ENCODE data around the gene COL24A1.
"Not testable (repeated sequence)": the region's sequence is repeated elsewhere in the genome, so short reads cannot be mapped to it uniquely, and the experiment has no call there.

The COL24A1 gene

DNA sequence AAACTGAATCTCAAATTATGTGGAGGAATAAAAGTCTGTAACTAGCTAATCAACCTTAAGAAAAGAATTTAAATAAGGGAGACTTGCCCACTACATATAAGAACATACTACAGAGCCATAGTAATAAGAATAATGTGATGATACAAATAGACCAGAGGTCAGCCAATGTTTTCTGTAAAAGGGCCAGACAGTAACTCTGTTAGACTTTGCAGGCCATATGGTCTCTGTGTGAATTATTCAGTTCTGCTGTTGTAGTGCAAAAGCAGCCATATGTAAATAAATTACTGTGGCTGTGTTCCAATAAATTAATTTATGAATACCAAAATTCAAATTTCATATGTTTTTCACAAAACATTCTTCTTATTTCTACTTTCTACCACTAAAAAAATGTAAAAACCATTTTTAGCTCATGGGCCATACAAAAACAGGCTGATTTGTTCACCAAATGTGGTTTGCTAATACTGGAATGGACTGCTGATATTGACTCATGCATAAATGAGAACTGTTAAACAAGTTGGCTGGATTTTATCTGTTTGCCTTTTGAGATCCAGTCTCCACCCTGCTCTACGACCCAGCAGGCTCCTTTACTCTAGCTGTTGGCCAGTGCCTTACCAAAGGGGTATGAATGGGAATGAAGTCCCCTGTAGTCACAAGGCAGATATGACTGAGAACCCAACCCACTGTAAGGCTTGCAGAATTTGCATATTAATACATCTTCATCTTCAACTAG lies 350.2 kb downstream of the COL24A1 start:
- no peak for DNase-seq (ENCODE audit: low read depth in 2 of 2)

GRCh38 chr1:85801520-85801919 lies 355.1 kb downstream of the COL24A1 start:
- no peak for DNase-seq (ENCODE audit: low read depth in 2 of 2)

- no peak for DNase-seq (ENCODE audit: low read depth in 2 of 2)
Measured at GRCh38 chr1:85799737-85800136, 356.8 kb downstream of the COL24A1 start.

DNA sequence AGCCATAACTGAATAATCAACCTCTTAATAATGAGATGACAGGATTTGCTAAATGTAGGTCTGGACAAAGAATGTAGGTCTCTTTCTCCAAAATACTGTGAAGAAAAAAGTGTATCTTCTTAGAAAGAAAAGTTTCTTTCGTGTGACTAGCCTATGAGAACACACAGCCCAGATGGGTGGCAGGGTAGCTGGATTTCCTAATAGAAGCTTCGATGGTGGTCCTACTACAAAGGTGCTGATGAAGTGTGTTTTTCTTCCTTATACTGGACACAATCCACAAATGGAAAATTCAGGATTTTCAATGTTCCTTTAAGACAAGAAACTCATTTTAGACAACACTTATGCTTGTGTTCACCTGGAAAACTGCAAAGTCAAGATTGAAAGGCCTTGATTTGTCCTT lies 358.2 kb downstream of the COL24A1 start:
- no peak for DNase-seq (ENCODE audit: low read depth in 2 of 2)

DNA sequence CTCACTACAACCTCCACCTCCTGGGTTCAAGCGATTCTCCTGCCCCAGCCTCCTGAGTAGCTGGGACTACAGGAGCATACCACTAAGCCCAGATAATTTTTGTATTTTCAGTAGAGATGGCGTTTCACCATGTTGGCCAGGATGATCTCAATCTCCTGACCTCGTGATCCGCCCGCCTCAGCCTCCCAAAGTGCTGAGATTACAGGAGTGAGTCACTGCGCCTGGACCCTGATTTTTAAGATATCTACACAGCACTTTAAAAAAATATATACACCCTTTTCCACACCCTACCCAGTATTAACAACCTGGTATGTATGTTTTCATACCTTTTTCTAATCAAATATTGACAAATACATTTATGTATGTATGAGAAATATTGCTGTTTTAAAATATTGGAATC lies 379.6 kb downstream of the COL24A1 start:
- DNase-seq (ENCODE audit: low read depth in 2 of 2) = not testable (repeated sequence)

- no peak for DNase-seq (ENCODE audit: low read depth in 2 of 2)
Measured at GRCh38 chr1:85762804-85763203, 393.8 kb downstream of the COL24A1 start.

DNA sequence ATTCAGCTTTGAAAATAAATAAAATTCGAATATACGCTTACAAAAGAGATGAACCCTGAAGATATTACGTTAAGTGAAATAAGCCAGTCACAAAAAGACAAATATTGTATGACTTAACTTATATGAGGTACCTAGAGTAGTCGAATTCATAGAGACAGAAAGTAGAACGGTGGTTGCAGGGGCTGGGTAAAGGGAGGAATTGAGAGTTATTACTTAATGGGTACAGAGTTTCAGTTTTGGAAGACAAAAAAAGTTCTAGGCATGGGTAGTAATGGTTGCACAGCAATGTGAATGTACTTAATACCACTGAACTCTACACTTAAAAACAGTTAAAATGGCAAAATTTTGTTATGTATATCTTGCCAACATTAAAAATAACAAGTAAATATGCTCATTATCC lies 399.7 kb downstream of the COL24A1 start:
- DNase-seq (ENCODE audit: low read depth in 2 of 2) = no peak

DNA sequence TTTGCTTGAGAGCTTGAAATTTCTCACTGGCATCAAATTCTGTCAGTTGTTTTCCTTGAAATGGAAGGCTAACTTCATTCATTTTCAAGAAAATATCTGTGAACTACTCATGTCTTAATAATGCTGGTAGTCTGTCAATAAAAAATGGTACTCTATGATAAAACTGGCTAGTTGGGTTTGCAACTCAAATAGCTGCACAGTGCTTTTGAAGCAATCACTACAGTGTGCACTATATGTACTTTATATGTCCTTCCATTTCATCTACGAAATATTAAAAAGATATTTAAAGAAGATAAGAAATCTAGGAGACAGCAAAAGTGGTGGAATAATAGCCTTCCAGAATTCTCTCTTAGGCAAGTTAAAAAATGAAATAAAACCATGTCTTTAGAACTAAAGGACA lies 408.5 kb downstream of the COL24A1 start:
- no peak for DNase-seq (ENCODE audit: low read depth in 2 of 2)

- no peak for DNase-seq (ENCODE audit: low read depth in 2 of 2)
Measured at GRCh38 chr1:85746777-85747176, 409.8 kb downstream of the COL24A1 start.

GRCh38 chr1:85743814-85744213 lies 412.8 kb downstream of the COL24A1 start:
- no peak for DNase-seq (ENCODE audit: low read depth in 2 of 2)

DNA sequence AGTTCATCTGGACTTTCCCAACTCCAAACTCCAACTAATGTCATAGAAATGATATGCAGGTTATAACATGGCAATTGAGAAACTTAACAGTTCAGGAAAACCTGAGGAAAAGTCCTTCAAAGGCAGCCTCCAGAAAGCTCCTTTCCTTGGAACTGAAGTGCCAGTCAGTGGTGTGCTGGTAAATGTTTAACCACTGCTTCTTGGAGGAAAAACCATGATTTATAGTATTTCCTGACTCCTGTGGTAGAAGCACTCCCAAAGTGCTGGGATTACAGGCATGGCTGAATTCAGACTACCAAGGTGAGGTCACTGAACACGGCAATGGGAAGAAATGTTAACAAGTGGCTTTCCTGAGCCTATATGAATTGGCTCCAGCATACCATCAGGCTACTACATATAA lies 421.6 kb downstream of the COL24A1 start:
- no peak for DNase-seq (ENCODE audit: low read depth in 2 of 2)

- no peak for DNase-seq (ENCODE audit: low read depth in 2 of 2)
Measured at GRCh38 chr1:85718678-85719340, 437.8 kb downstream of the COL24A1 start.

- DNase-seq (ENCODE audit: low read depth in 2 of 2) = not testable (repeated sequence)
Measured at GRCh38 chr1:85714418-85715114, 442.0 kb downstream of the COL24A1 start.

DNA sequence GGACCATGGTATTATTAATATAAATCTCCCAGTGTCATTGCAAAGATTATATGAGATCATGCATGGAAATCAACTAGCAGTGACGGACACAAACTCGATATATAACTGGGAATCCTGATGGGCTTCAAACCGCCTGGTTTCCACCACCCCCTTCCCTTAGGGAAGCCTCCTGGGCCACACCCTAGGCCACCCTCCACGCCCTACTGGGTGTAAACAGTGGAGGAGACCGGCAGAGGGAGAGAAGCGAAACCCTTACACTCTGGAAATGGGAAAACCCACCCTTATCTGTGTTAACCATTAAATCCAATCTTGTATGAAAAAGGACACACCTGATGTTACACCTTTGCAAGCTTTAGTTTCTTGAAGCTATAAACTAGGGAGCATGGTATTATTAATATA lies 447.7 kb downstream of the COL24A1 start:
- no peak for DNase-seq (ENCODE audit: low read depth in 2 of 2)

DNA sequence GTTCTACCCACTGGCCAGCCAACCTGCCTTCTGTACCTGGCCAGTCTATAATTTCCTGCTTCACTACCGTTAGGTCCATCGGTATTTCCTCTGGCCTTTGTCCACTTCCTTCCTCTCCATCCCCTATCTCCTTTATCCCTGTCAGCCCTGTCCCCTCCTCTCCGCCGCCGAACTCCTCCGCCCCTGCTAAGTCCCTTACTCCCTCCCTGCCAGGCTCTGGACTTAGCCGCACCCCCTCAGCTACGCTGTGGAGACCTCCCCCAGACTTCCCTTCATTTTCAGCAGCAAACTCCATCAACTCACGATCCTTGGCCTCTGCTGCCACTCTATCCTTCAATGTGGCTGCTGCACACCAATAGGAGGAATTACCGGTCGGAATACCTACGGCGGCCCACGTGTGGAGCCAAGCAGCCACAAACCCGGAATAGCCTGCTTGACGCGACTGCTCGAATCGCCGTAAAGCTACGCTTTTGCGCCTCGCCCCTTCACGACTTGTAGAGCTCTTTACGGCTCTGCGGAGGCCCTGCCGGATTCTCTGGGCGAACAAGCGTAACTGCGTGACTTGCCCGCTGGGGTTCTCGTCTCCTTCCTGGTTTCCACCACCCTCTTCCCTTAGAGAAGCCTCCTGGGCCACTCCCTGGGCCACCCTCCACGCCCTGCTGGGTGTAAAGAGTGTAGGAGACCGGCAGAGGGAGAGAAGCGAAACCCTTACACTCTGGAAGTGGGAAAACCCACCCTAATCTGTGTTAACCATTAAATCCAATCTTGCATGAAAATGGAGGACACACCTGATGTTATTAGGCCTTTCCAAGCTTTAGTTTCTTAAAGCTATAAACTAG lies 448.4 kb downstream of the COL24A1 start, which contains the start of gene ZNHIT6:
Gene ZNHIT6 (minus strand): TSS at position 444 of the 839 bp plus-strand sequence. CDS start 149 bp downstream, at position 295.
- peak; percentile 74 to 86 for DNase-seq (ENCODE audit: low read depth in 2 of 2)

GRCh38 chr1:85707267-85707989 lies 449.1 kb downstream of the COL24A1 start:
- DNase-seq (ENCODE audit: low read depth in 2 of 2) = no peak

GRCh38 chr1:85705940-85706339 lies 450.6 kb downstream of the COL24A1 start:
- no peak for DNase-seq (ENCODE audit: low read depth in 2 of 2)

DNA sequence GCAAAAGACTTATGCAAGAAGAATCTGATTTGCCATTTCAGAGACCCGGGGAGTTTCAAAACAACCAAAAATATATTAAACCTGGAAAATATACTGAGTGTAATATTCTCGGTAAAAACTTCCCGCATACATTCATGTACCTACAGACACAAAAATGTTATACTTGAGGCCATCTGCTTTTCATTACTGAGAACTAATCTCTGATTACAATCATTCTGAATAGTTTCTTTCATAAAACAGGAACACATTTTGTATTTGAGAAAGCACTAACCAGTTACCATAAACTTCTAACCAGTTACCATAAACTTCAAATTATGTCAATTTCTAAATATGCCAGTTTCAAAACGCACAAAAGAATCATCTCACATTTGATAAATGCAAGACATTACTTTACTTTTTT lies 456.1 kb downstream of the COL24A1 start:
- no peak for DNase-seq (ENCODE audit: low read depth in 2 of 2)

DNA sequence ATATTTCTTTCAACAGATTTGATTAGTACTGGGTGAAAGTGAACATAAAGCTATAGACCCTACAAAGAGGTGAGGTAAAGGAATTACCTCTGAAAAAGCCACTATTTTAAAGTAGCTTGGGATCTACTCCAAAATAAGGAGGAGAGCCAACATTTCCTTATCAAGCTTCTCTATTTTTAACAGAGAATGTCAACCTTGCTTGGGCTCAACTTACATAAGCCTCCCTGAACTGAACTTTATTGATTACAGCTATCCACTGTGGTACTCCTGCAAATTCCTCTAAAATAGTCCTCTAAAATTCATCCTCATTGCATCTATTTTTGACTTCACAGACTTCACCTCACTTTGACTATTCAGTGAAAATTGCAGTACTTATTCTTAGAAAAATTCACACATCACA lies 458.7 kb downstream of the COL24A1 start:
- no peak for DNase-seq (ENCODE audit: low read depth in 2 of 2)

DNA sequence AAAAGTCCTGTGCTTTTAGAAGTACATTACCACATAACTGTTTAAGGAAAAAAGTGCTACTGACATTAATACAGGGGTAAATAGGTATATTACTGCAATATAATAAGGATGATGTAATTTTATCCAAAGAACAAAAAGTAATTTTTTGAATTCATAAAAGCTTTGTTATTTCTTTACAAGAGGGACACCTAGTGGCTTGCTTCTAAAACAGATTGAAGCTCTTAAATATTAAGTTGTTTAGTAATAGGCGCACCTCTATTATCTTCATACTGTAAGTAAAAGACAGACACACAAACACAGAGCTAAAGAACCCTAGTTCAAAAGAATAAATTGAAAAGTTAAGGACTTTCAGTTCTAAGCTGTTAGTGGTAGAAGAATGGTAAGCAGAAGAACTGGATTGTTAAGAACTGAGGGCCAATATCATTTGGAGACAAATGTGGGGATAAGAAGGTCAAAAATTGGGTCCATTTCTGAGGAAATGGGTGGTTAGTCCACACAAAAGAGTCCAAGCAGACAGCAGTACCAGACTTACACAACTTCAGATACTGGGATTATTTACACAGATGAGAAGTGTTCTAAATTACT lies 463.8 kb downstream of the COL24A1 start:
- no peak for DNase-seq (ENCODE audit: low read depth in 2 of 2)

Data from stimulated activated CD4-positive, alpha-beta T cell treated with anti-CD3 and anti-CD28 coated beads, Interleukin-4, amount 100 ng/mL, for 48 hours (primary cell).